ENCODE data around the gene EID3.
"Not testable (repeated sequence)": the region's sequence is repeated elsewhere in the genome, so short reads cannot be mapped to it uniquely, and the experiment has no call there.

The EID3 gene

GRCh38 chr12:104290855-104291254 lies 12.7 kb upstream of the EID3 start:
- no peak for DNase-seq

- no peak for DNase-seq
These were observed 11.5 kb upstream of the EID3 start for GRCh38 chr12:104291867-104292524.

GRCh38 chr12:104292872-104293794 lies 10.4 kb upstream of the EID3 start:
- DNase-seq: no peak

- DNase-seq: not testable (repeated sequence)
These were observed 9.2 kb upstream of the EID3 start for GRCh38 chr12:104294158-104294859.

GRCh38 chr12:104294927-104295668 lies 8.4 kb upstream of the EID3 start:
- DNase-seq: no peak

- no peak for DNase-seq
These were observed 7.6 kb upstream of the EID3 start for GRCh38 chr12:104295954-104296353.

- DNase-seq: no peak
These were observed 6.8 kb upstream of the EID3 start for GRCh38 chr12:104296718-104297117.

GRCh38 chr12:104297477-104298113 lies 5.9 kb upstream of the EID3 start:
- no peak for DNase-seq

- DNase-seq: no peak
These were observed 3.6 kb upstream of the EID3 start for GRCh38 chr12:104299842-104300481.

- no peak for DNase-seq
These were observed 896 bp downstream of the EID3 start for GRCh38 chr12:104304261-104305009.

GRCh38 chr12:104305349-104305748 lies 1.8 kb downstream of the EID3 start:
- no peak for DNase-seq

GRCh38 chr12:104306376-104306775 lies 2.8 kb downstream of the EID3 start:
- no peak for DNase-seq

GRCh38 chr12:104306943-104307654 lies 3.6 kb downstream of the EID3 start:
- no peak for DNase-seq

- DNase-seq: no peak
These were observed 4.1 kb downstream of the EID3 start for GRCh38 chr12:104307655-104308000.

GRCh38 chr12:104309446-104309993 lies 6.0 kb downstream of the EID3 start:
- DNase-seq: no peak

GRCh38 chr12:104310751-104311633 lies 7.5 kb downstream of the EID3 start:
- DNase-seq: no peak

- no peak for DNase-seq
These were observed 8.7 kb downstream of the EID3 start for GRCh38 chr12:104312202-104312601.

GRCh38 chr12:104312654-104313053 lies 9.1 kb downstream of the EID3 start:
- DNase-seq: no peak
